Endothelial cell of umbilical vein (primary cell): ENCODE data around the gene QPCTL. TPM values are rescaled to one million over a fixed set of nuclear protein-coding genes. Genes with fewer than 3 reads are reported as not detected.

ENCODE experiments used
- BruUV-seq: library from RNA; stranded (reverse); fragments of 400-500 nt; replicated peaks from 2 replicates; lab custom pipeline; 2021; lab: Mats Ljungman, UMichigan
- CTCF ChIA-PET: fragments of 300-600, 350-600 bp; sonication (Branson Sonifier 250); formaldehyde crosslinking; loops from one replicate; lab custom pipeline; 2021; ENCODE audit warnings: antibody characterized with exemption, inconsistent platforms; lab: Charles Lee
- POLR2A ChIA-PET: fragments of 300-600, 350-600 bp; sonication (Branson Sonifier 250); formaldehyde crosslinking; loops from one replicate; lab custom pipeline; 2021; ENCODE audit warnings: antibody characterized with exemption, inconsistent platforms; lab: Charles Lee
- DNase-seq: peaks from one replicate; pipeline ENCODE4 v3.0.0-alpha.2; 2011; ENCODE audit warnings: low read depth, low spot score
- FAIRE-seq: peaks from 2 replicates; lab custom pipeline; 2011; peaks lifted over from hg19 to GRCh38; lab: Jason Lieb, UNC
- H2AFZ ChIP-seq: 2 replicates; pipeline ENCODE4 v1.6.0; 2012; ENCODE audit warnings: low read depth, low read length, control low read depth, inconsistent platforms
- H3K27ac ChIP-seq: 2 replicates; pipeline ENCODE4 v1.5.1; 2011; ENCODE audit warnings: low read depth, mild to moderate bottlenecking, control low read depth, low read length, moderate library complexity; ENCODE audit not compliant: insufficient read depth
- H3K27me3 ChIP-seq, 2 experiments: 2 replicates each; pipeline versions ENCODE4 v1.6.0 to v1.6.1; 2011; ENCODE audit warnings: low read length in 2 of 2, mixed read lengths in 1 of 2; ENCODE audit not compliant: control insufficient read depth in 2 of 2, insufficient read depth in 2 of 2
- H3K36me3 ChIP-seq, 2 experiments: 2 replicates in 1 of 2; 3 replicates in 1 of 2; pipeline ENCODE4 v1.5.1; 2011; ENCODE audit warnings: low read length in 2 of 2, mild to moderate bottlenecking in 1 of 2, moderate library complexity in 1 of 2; ENCODE audit not compliant: control insufficient read depth in 2 of 2, insufficient read depth in 2 of 2; ENCODE audit errors: extremely low read depth in 1 of 2
- H3K4me1 ChIP-seq: 3 replicates; pipeline ENCODE4 v1.5.1; 2011; ENCODE audit warnings: mild to moderate bottlenecking, low read length; ENCODE audit not compliant: control insufficient read depth, insufficient read depth; ENCODE audit errors: extremely low read depth
- H3K4me2 ChIP-seq: 2 replicates; pipeline ENCODE4 v1.6.1; 2011; ENCODE audit warnings: low read length, control low read depth, mixed read lengths; ENCODE audit not compliant: insufficient read depth
- H3K4me3 ChIP-seq, 3 experiments: fragments of 200-600 bp in 1 of 3; sonication (generic), shearing (Covaris generic) in 1 of 3; replicated peaks in 1 of 3; 2 replicates each; pipeline ENCODE4 v1.5.1; 2011 to 2016; ENCODE audit warnings: control low read depth in 3 of 3, low read length in 3 of 3, mild to moderate bottlenecking in 2 of 3, inconsistent platforms in 1 of 3, low read depth in 1 of 3, moderate library complexity in 1 of 3; ENCODE audit not compliant: insufficient read depth in 1 of 3
- H3K79me2 ChIP-seq: 2 replicates; pipeline ENCODE4 v1.6.0; 2012; ENCODE audit warnings: low read length, inconsistent platforms; ENCODE audit not compliant: control insufficient read depth, insufficient read depth
- H3K9ac ChIP-seq: replicated peaks from 2 replicates; pipeline ENCODE3; 2011; ENCODE audit warnings: low read length, control low read depth; ENCODE audit not compliant: insufficient read depth; ENCODE audit errors: extremely low read depth
- H3K9me1 ChIP-seq: replicated peaks from 3 replicates; pipeline ENCODE4 v1.6.0; 2011; ENCODE audit warnings: mild to moderate bottlenecking, low read length; ENCODE audit not compliant: control insufficient read depth, insufficient read depth; ENCODE audit errors: extremely low read depth
- H3K9me3 ChIP-seq: replicated peaks from 2 replicates; pipeline ENCODE4 v1.5.1; 2012; ENCODE audit warnings: low read length, inconsistent platforms; ENCODE audit not compliant: control insufficient read depth, insufficient read depth
- H4K20me1 ChIP-seq: replicated peaks from 2 replicates; pipeline ENCODE3; 2011; ENCODE audit warnings: mild to moderate bottlenecking, low read length; ENCODE audit not compliant: control insufficient read depth, insufficient read depth; ENCODE audit errors: extremely low read depth
- CTCF ChIP-seq, 2 donors: IDR thresholded peaks; 1 replicate in 1 of 2; 2 replicates in 1 of 2; pipeline ENCODE4 v1.5.1; 2011; ENCODE audit warnings: low read length in 2 of 2, mild to moderate bottlenecking in 2 of 2, moderate library complexity in 2 of 2, control low read depth in 1 of 2, inconsistent platforms in 1 of 2, low read depth in 1 of 2; ENCODE audit not compliant: insufficient read depth in 1 of 2; ENCODE audit errors: extremely low read depth in 1 of 2
- EZH2 ChIP-seq: IDR thresholded peaks from 2 replicates; pipeline ENCODE4 v1.6.1; 2012; ENCODE audit warnings: borderline replicate concordance, low read depth, mild to moderate bottlenecking, moderate library complexity, low read length, inconsistent platforms; ENCODE audit not compliant: severe bottlenecking
- FOS ChIP-seq: IDR thresholded peaks from 2 replicates; pipeline ENCODE4 v1.6.1; 2011; ENCODE audit warnings: mild to moderate bottlenecking, low read length, moderate library complexity, borderline replicate concordance; ENCODE audit not compliant: insufficient read depth
- GATA2 ChIP-seq: IDR thresholded peaks from 2 replicates; pipeline ENCODE4 v1.7.0; 2011; ENCODE audit warnings: low read depth, mild to moderate bottlenecking, moderate library complexity, mixed read lengths, low read length; ENCODE audit not compliant: insufficient read length, insufficient read depth
- JUN ChIP-seq: IDR thresholded peaks from 2 replicates; pipeline ENCODE4 v1.6.1; 2011; ENCODE audit warnings: borderline replicate concordance, low read depth; ENCODE audit not compliant: insufficient read length, insufficient read depth
- MAX ChIP-seq: IDR thresholded peaks from 2 replicates; pipeline ENCODE4 v1.6.1; 2011; ENCODE audit not compliant: insufficient read depth, insufficient read length
- MYC ChIP-seq: IDR thresholded peaks from one replicate; pipeline ENCODE4 v1.6.1; 2011; ENCODE audit warnings: mild to moderate bottlenecking, low read depth, low read length
- POLR2A ChIP-seq: IDR thresholded peaks from 2 replicates; pipeline ENCODE4 v1.6.1; 2012; ENCODE audit warnings: low read depth, mild to moderate bottlenecking, control low read depth, low read length
- POLR2AphosphoS5 ChIP-seq: IDR thresholded peaks from 2 replicates; pipeline ENCODE4 v1.6.1; 2012; ENCODE audit warnings: low read depth, mild to moderate bottlenecking, control low read depth, low read length, moderate library complexity; ENCODE audit not compliant: insufficient read depth
- dilution Hi-C: fragments of 300-500 bp; cut with MboI; formaldehyde crosslinking; loops from one replicate; pipeline ENCODE4 v1.15.0; 2019; ENCODE audit warnings: low sequenced_read_pairs; ENCODE audit not compliant: extremely low pct_ligation_motif_present
- intact Hi-C: fragments of 100-400 bp; cut with micrococcal nuclease; formaldehyde crosslinking; loops from one replicate; pipeline ENCODE4 v1.10.0; 2022
- polyA plus RNA-seq, 4 experiments: library from polyadenylated mRNA; depleted of rRNA in 3 of 4; stranded (reverse) in 3 of 4; unstranded in 1 of 4; fragments of >200 nt; gene quantifications; 2 replicates each; pipeline versions ENCODE4 v1.2.1 to v1.2.3, GENCODE V29; 2011 to 2012; ENCODE audit warnings: missing spikeins in 1 of 4
- total RNA-seq: library from RNA; stranded (reverse); gene quantifications from 2 replicates; pipeline ENCODE4 v1.2.3, GENCODE V29; 2021

The QPCTL gene
- total and polyA plus RNA-seq, 2 donors (not counting 3 experiments of a cell fraction or from before 2014, with no cell fraction given) = 17.6 to 22.5 TPM

GRCh38 chr19:45739498-45740439 is 47.3 kb downstream of the QPCTL start:
- intact Hi-C loops (no loop called here), dilution Hi-C loops (no loop called here)
- Histone ChIP-seq H3K9me3 (no peaks in the 10 kb centered on the region), H3K4me3 (no peak overlapping the region), H3K79me2 (no peaks in the 10 kb centered on the region), H3K27ac (no peak overlapping the region), H3K4me1 (no peaks in the 10 kb centered on the region), H4K20me1 (no peaks in the 10 kb centered on the region), H3K4me2 (no peak overlapping the region), H2AFZ (no peak overlapping the region), H3K9ac (no peak overlapping the region), H3K9me1 (no peaks in the 10 kb centered on the region), H3K27me3 (peaks cover 3 to 4% of the 10 kb centered on the region in 2 experiments), H3K36me3 (no peaks in the 10 kb centered on the region)
- TF ChIP-seq GATA2 (no peak), MYC (no peak)
- no TSS peak for BruUV-seq
- CTCF ChIA-PET = interaction anchor here (0.6 to 1.6 kb wide), 3 partner anchors 9 to 29 kb away, joined by 3 read pairs; partner anchors contain the start of gene SIX5
- DNase-seq (no peak), FAIRE-seq (no peak)
- POLR2A ChIA-PET = no interaction called here

GRCh38 chr19:45742969-45743368 is 50.5 kb downstream of the QPCTL start:
- FAIRE-seq = no peak
- no peak overlapping the region for H3K4me3 ChIP-seq
- H3K4me2 ChIP-seq = no peak overlapping the region
- dilution Hi-C loops = no loop called here
- BruUV-seq = no TSS peak
- no peak overlapping the region for H2AFZ ChIP-seq
- CTCF ChIA-PET = interaction anchor here (1.9 to 2.1 kb wide), 2 partner anchors 11 to 26 kb away, joined by 5 to 8 read pairs; no protein-coding TSS in a partner anchor
- no peaks in the 10 kb centered on the region for H3K9me3 ChIP-seq
- TF ChIP-seq GATA2 = no peak
- no peak for TF ChIP-seq FOS
- TF ChIP-seq JUN = no peak
- TF ChIP-seq MAX = no peak
- TF ChIP-seq MYC = no peak
- no peak for TF ChIP-seq POLR2A
- no peak for TF ChIP-seq POLR2AphosphoS5
- no peak for TF ChIP-seq EZH2
- no peak for TF ChIP-seq CTCF (IDR thresholded peaks at IDR 0.05; ENCODE audit: extremely low read depth in 1 of 2, insufficient read depth in 1 of 2, low read depth in 1 of 2, low read length in 2 of 2)
- H3K27ac ChIP-seq = no peak overlapping the region
- H3K9me1 ChIP-seq = no peaks in the 10 kb centered on the region
- H3K4me1 ChIP-seq = no peaks in the 10 kb centered on the region
- no peaks in the 10 kb centered on the region for H4K20me1 ChIP-seq
- peaks cover 8 to 10% of the 10 kb centered on the region in 2 experiments for H3K27me3 ChIP-seq
- H3K9ac ChIP-seq = no peak overlapping the region
- DNase-seq = no peak
- intact Hi-C loops = no loop called here
- POLR2A ChIA-PET = no interaction called here
- no peaks in the 10 kb centered on the region for H3K36me3 ChIP-seq
- no peaks in the 10 kb centered on the region for H3K79me2 ChIP-seq
